GM19438 (cell line): Measurements from ENCODE around the gene AMT.
"Not testable (repeated sequence)": the region's sequence is repeated elsewhere in the genome, so short reads cannot be mapped to it uniquely, and the experiment has no call there.

Experiments used
- ATAC-seq: cut with Tn5 transposase; IDR thresholded peaks from one replicate; pipeline ENCODE4 v1.9.1; 2021; ENCODE audit warnings: low read depth; ENCODE audit not compliant: unreplicated experiment

Gene AMT

GRCh38 chr3:49427586-49427985, 5.3 kb upstream of the AMT start:
- no peak for ATAC-seq

- ATAC-seq, result no peak
Measured at GRCh38 chr3:49424816-49425215, 2.5 kb upstream of the AMT start.

GRCh38 chr3:49421890-49422378, 339 bp downstream of the AMT start:
- ATAC-seq, result no peak

GRCh38 chr3:49417516-49418120, 4.7 kb downstream of the AMT start:
- no peak for ATAC-seq

- no peak for ATAC-seq
Measured at GRCh38 chr3:49416867-49417266, 5.4 kb downstream of the AMT start.

GRCh38 chr3:49415931-49416601, 6.2 kb downstream of the AMT start:
- no peak for ATAC-seq

GRCh38 chr3:49414753-49415152, 7.5 kb downstream of the AMT start:
- ATAC-seq, result no peak

GRCh38 chr3:49413338-49413734, 8.9 kb downstream of the AMT start:
- no peak for ATAC-seq

GRCh38 chr3:49412632-49413337, 9.5 kb downstream of the AMT start:
- ATAC-seq, result no peak

GRCh38 chr3:49411968-49412631, 10.2 kb downstream of the AMT start, which contains the start of the genes RHOA and TCTA:
Gene RHOA, minus strand, starts transcription at chr3:49411976. Its CDS starts 36,387 bp downstream, at chr3:49375589.
Gene TCTA, plus strand, starts transcription at chr3:49412423. Its CDS starts 4 bp downstream, at chr3:49412427.
- peak; percentile 72 for ATAC-seq

- ATAC-seq, result peak; percentile 28
Measured at GRCh38 chr3:49411535-49411967, 10.7 kb downstream of the AMT start.

GRCh38 chr3:49410846-49411534, 11.3 kb downstream of the AMT start:
- ATAC-seq, result no peak

- no peak for ATAC-seq
Measured at GRCh38 chr3:49410066-49410845, 12.0 kb downstream of the AMT start.

GRCh38 chr3:49406571-49407565, 15.4 kb downstream of the AMT start:
- no peak for ATAC-seq

GRCh38 chr3:49405570-49405969, 16.7 kb downstream of the AMT start:
- ATAC-seq, result not testable (repeated sequence)

GRCh38 chr3:49403891-49404290, 18.4 kb downstream of the AMT start:
- ATAC-seq, result no peak

GRCh38 chr3:49401766-49402165, 20.5 kb downstream of the AMT start:
- ATAC-seq, result no peak

- no peak for ATAC-seq
Measured at GRCh38 chr3:49399461-49399860, 22.8 kb downstream of the AMT start.
